Fibroblast of gingiva (primary cell): ENCODE results near the gene GSDME.
A peak's percentile ranks its signal among the peaks of the same experiment; 100 is the strongest.

Source experiments
- DNase-seq: peaks from one replicate; pipeline ENCODE4 v3.0.0-alpha.2; 2011; ENCODE audit warnings: low read depth

GSDME gene

GRCh38 chr7:24769851-24770250 is 12.6 kb upstream of the GSDME start:
- no peak for DNase-seq

- DNase-seq: no peak
These were observed 12.0 kb upstream of the GSDME start for GRCh38 chr7:24769014-24769830.

GRCh38 chr7:24767878-24768569 is 10.8 kb upstream of the GSDME start:
- no peak for DNase-seq

GRCh38 chr7:24764972-24765744 is 7.9 kb upstream of the GSDME start:
- peak; percentile 73 for DNase-seq

- DNase-seq: no peak
These were observed 6.7 kb upstream of the GSDME start for GRCh38 chr7:24764011-24764410.

GRCh38 chr7:24763303-24763901 is 6.1 kb upstream of the GSDME start:
- DNase-seq: no peak

GRCh38 chr7:24762771-24763170 is 5.5 kb upstream of the GSDME start:
- no peak for DNase-seq

- no peak for DNase-seq
These were observed 3.7 kb upstream of the GSDME start for GRCh38 chr7:24760968-24761367.

- peak; percentile 56 for DNase-seq
These were observed 515 bp downstream of the GSDME start for GRCh38 chr7:24756545-24757352.

GRCh38 chr7:24755541-24756407 is 1.5 kb downstream of the GSDME start:
- no peak for DNase-seq

- no peak for DNase-seq
These were observed 2.3 kb downstream of the GSDME start for GRCh38 chr7:24754906-24755506.

- no peak for DNase-seq
These were observed 5.0 kb downstream of the GSDME start for GRCh38 chr7:24752073-24752800.

GRCh38 chr7:24751484-24751883 is 5.8 kb downstream of the GSDME start:
- DNase-seq: no peak

- no peak for DNase-seq
These were observed 6.7 kb downstream of the GSDME start for GRCh38 chr7:24750441-24751055.

GRCh38 chr7:24748521-24748920 is 8.7 kb downstream of the GSDME start:
- no peak for DNase-seq

- DNase-seq: no peak
These were observed 11.9 kb downstream of the GSDME start for GRCh38 chr7:24745355-24745754.

- DNase-seq: no peak
These were observed 13.8 kb downstream of the GSDME start for GRCh38 chr7:24743471-24743870.

- no peak for DNase-seq
These were observed 14.6 kb downstream of the GSDME start for GRCh38 chr7:24742506-24743162.
